Measurements from ENCODE around the gene BCL11B. TPM values are rescaled to one million over a fixed set of nuclear protein-coding genes. Genes with fewer than 3 reads are reported as not detected.

Gene BCL11B
- total RNA-seq, 1 donor from 2014 or later: 48.2 TPM

DNA sequence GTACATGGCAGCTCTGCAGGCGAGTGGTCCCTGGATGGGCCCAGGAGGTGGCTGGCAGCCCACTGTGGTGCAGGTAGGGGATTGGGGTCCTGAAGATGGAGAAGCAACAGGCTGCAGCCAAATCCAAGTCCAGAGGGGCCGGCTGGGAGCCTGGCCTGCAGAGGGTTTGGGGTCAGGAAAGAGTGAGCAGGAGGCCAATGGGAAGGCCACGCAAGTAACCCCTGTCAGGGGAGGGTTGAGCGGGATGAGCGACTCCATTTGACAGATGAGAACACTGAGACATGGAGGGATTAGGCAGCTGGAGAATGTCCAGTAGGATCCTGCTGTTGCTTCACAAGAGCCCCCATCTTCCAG is 136.0 kb downstream of the BCL11B start:
- H3K27me3 Mint-ChIP-seq: no peaks in the 10 kb centered on the region
- no peaks in the 10 kb centered on the region for H3K36me3 Mint-ChIP-seq (ENCODE audit: low read depth)
- H3K9me3 Mint-ChIP-seq: no peaks in the 10 kb centered on the region
- peaks cover 3% of the 10 kb centered on the region for H3K4me1 Mint-ChIP-seq
- no peak overlapping the region for H3K27ac Mint-ChIP-seq
- H3K4me3 Mint-ChIP-seq: no peak overlapping the region
- no peak for DNase-seq
- intact Hi-C loops (cut with micrococcal nuclease): no loop called here

DNA sequence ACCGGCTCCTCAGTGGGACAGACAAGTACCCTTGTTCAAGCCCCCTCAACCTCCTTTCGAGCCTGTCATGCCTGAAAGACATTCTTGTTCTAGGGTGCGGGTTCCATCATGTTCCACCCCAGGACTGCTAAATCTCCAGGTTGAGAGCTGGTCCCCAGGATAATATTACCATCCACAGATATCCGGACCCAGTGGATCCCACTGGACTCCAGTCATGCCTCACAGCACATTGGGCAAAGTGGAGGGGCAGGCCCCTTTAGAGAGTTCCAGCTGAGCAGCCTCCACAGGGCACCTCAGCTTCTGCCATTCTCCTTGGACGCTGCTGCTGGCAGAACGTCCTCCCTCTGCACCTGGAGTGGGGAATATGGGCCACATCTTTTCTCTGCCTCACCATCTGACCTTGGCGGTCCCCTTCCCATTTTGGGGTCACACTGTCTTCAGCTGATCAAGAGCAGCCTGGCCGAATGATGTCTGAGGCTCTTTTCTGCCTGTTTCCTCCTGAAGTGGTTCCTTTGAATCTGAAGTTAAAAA is 137.4 kb downstream of the BCL11B start:
- peaks cover 3% of the 10 kb centered on the region for H3K4me1 Mint-ChIP-seq
- no peaks in the 10 kb centered on the region for H3K36me3 Mint-ChIP-seq (ENCODE audit: low read depth)
- H3K9me3 Mint-ChIP-seq: no peaks in the 10 kb centered on the region
- no peak overlapping the region for H3K4me3 Mint-ChIP-seq
- no peak for DNase-seq
- no peaks in the 10 kb centered on the region for H3K27me3 Mint-ChIP-seq
- intact Hi-C loops (cut with micrococcal nuclease): no loop called here
- no peak overlapping the region for H3K27ac Mint-ChIP-seq

DNA sequence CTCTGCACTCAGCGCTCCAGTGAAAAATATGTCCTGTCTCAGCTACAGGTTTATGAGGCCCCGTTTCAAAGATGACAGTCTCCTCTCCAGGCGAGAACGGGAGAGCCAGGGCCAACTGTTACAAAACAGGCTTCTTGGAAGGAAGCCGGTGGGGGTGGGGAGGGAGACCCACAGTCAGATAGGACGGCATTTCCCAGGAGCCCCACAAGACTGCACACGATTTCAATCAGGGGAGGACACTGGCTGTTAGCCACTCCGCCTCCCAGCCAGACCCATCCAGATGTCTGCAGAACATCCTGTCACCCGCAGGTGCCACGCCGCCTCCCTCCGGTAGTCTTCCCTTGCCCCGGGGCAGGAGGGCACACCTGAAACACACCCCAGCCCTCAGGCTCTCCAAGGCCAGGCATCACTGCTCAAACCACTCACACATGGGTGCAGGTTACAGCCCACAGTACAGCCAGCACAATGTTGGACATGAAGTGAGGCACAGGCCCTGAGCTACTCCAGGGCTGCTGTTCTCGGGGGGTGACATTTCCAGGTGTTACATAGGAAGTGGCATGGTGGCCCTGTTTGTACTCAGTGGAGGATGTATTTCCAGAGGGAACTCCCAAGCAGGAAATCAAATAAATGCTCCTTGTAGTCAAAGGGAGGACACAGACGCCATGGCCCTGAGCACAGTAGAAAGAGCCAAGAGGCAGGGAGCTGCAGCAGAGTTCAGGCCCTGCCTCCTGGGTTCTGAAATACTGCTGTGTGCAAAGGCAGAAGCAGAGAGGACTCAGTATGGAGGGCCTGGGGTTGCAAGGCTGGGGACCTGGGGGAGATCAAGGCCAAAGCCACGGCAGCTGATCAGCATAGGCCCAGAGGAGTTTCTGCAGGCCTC is 138.1 kb downstream of the BCL11B start:
- DNase-seq: peak; percentile 41
- H3K27me3 Mint-ChIP-seq: no peaks in the 10 kb centered on the region
- H3K36me3 Mint-ChIP-seq (ENCODE audit: low read depth): no peaks in the 10 kb centered on the region
- no peaks in the 10 kb centered on the region for H3K9me3 Mint-ChIP-seq
- no peak overlapping the region for H3K27ac Mint-ChIP-seq
- H3K4me1 Mint-ChIP-seq: peaks cover 7% of the 10 kb centered on the region
- intact Hi-C loops (cut with micrococcal nuclease): no loop called here
- no peak overlapping the region for H3K4me3 Mint-ChIP-seq

DNA sequence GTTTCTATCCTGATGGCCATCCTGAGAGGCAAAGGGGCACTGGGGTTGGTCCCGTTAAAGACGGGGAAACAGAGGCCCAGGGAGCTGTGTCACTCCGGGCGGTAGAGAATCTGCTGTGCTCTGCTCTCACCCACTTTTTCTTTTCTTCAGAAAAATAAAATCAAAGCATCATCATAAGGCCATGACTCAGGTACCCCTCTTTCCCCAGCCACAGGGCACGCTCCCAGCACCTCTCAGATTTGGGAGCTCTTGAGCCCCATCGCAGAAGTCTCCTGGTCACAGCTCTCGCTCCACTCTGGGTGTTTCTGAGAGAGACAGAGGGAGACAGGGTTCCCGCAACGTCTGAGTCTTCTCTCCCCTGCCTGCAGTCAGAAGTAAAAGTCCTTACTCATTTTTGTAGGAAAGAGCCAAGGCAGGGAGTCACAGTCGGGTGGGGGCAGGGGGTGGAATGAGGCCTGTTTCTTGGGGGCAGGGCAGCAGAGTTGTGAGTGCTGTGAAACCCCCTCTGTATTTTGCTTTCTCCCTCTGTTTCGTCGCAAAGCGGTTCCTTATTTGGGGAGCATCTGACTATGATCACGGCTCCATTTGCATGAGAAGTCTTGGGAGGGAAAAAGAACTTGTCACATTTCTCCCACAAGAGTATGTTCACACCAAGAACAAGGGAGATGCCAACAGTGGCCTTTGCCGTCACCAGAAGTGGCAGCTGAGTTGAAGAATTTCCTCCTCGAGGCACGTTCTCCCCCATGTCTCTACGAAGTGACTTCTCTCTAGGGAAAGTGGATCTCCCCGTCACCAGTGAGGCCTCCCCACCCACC is 139.0 kb downstream of the BCL11B start:
- Mint-ChIP-seq H3K27me3 (no peaks in the 10 kb centered on the region), H3K4me1 (peaks cover 7% of the 10 kb centered on the region), H3K4me3 (no peak overlapping the region), H3K27ac (no peak overlapping the region), H3K36me3 (ENCODE audit: low read depth) (no peaks in the 10 kb centered on the region), H3K9me3 (no peaks in the 10 kb centered on the region)
- intact Hi-C loops (cut with micrococcal nuclease): no loop called here
- peak; percentile 46 for DNase-seq

DNA sequence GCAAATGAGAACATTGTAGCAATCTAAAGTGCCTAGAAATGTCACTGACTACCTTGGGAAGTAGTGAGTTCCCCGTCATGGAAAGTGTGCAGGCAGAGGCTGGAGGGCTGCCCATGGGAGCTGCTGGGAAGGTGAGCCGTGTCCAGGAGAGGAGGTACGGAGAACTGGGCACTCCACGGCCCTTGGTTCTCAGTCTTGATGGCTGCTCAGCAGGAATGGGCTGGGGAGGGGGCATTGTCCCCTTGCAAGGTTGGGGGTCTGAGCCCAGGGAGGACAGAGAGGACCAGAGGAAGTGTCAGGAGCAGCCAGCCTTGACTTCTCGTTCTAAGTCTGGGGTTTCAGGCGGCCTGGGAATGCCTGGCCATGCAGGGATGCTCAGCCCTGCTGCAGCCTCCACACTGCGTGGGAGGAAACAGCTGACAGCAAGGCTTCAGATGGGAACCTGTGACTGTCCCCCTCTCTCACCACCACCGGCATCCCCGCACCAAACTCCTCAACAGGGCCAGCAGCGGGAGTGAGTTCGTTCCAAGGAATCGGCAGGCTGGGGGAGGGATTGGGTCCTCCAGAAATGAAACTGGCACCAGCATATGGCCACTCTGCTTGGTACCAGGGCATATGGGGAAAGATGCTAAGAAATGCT is 140.2 kb downstream of the BCL11B start:
- intact Hi-C loops (cut with micrococcal nuclease): no loop called here

DNA sequence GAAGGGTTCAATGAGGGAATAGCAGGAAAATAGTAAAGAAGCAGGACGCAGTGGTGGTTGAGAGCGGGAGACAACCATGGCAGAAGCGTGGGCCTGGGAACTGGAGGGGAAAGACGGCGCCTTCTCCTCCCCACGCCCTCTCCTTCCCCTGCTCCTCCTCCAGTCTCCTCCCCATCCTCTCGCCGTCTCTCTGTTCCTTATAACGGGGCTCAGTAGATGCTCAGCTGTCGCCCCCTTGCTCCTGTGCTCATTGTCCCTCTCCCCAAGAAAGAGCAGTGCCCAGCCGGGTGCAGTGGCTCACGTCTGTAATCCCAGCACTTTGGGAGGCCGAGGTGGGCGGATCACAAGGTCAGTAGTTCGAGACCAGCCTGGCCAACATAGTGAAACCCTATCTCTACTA is 142.0 kb downstream of the BCL11B start:
- Mint-ChIP-seq H3K9me3 (no peaks in the 10 kb centered on the region), H3K4me1 (peaks cover 4% of the 10 kb centered on the region), H3K27me3 (no peaks in the 10 kb centered on the region), H3K4me3 (no peak overlapping the region), H3K36me3 (ENCODE audit: low read depth) (no peaks in the 10 kb centered on the region), H3K27ac (no peak overlapping the region)
- intact Hi-C loops (cut with micrococcal nuclease): no loop called here
- peak; percentile 26 for DNase-seq

More for the DNA sequence above, 140.2 kb downstream of the BCL11B start:
- Mint-ChIP-seq H3K27me3 (no peaks in the 10 kb centered on the region), H3K9me3 (no peaks in the 10 kb centered on the region), H3K4me1 (peaks cover 4% of the 10 kb centered on the region), H3K4me3 (no peak overlapping the region), H3K27ac (no peak overlapping the region), H3K36me3 (ENCODE audit: low read depth) (no peaks in the 10 kb centered on the region)
- peak; percentile 41 for DNase-seq

DNA sequence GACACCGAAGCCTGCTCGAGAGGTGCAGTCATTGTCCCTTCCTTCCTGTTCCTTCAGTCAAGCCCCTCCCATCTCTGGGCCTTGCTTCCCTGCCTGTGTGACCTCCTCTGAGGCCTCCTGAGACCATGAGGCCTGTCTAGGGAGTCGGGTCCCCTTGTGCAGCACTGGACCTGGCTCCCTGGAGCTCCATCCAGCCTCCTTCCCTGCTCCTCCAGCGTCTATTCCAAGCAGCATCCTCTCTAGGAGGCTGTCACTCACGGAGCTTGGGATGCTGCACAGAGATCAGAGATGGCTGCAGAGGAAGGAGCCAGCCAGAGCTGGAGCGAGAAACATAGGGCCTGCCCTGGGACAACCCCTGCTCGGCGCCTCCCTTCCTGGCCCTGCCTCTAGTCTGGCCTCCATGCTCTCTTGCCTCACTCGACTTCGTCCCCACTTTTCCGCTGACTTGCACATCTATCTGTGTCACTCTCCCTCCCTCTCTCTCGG is 142.7 kb downstream of the BCL11B start:
- intact Hi-C loops (cut with micrococcal nuclease): no loop called here
- no peak overlapping the region for H3K27ac Mint-ChIP-seq
- H3K27me3 Mint-ChIP-seq: no peaks in the 10 kb centered on the region
- peak; percentile 57 for DNase-seq
- H3K36me3 Mint-ChIP-seq (ENCODE audit: low read depth): no peaks in the 10 kb centered on the region
- no peak overlapping the region for H3K4me3 Mint-ChIP-seq
- no peaks in the 10 kb centered on the region for H3K9me3 Mint-ChIP-seq
- H3K4me1 Mint-ChIP-seq: peaks cover 4% of the 10 kb centered on the region

DNA sequence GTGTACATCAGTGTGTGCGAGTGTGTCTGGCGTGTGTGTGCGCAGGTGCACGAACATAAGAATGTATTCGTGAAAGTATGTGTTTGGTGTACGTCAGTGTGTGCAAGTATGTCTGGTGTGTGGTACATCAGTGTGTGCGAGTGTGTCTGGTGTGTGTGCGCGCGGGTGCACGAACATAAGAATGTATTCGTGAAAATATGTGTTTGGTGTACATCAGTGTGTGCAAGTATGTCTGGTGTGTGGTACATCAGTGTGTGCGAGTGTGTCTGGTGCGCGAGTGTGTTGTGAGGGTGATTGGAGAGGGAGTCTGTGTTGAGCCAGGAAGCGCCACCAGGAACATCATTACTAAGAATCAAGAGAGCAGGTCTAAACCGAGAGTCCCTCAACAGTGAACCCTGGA is 143.8 kb downstream of the BCL11B start:
- no peaks in the 10 kb centered on the region for H3K36me3 Mint-ChIP-seq (ENCODE audit: low read depth)
- no peaks in the 10 kb centered on the region for H3K27me3 Mint-ChIP-seq
- H3K4me1 Mint-ChIP-seq: peaks cover 4% of the 10 kb centered on the region
- intact Hi-C loops (cut with micrococcal nuclease): no loop called here
- H3K4me3 Mint-ChIP-seq: no peak overlapping the region
- no peak overlapping the region for H3K27ac Mint-ChIP-seq
- H3K9me3 Mint-ChIP-seq: no peaks in the 10 kb centered on the region
- DNase-seq: peak; percentile 45

DNA sequence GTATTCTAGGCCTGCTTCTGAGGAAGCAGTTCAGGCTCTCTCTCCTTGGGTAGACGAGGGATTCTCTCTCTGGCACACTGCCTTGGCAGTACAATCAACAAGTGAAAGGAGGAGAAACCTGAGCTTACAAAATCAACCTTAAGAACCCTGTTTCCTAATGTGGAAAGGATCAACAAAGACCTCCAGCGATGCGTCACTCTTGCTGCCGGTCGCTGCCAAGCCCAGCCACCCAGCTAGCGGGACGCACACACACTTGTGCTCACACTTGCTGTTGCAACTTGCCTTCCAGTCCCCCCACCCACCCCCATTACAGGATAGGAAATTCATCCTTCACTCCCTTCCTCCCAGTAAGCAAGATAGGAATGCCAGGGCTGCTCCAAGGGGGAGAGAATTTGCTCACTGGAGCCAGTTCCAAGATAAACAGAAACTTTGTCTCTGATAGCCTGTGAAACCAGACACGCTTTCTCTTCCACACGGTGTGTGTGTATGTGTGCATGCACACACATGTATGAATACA is 144.3 kb downstream of the BCL11B start:
- Mint-ChIP-seq H3K9me3 (no peaks in the 10 kb centered on the region), H3K27ac (no peak overlapping the region), H3K36me3 (ENCODE audit: low read depth) (no peaks in the 10 kb centered on the region), H3K4me3 (no peak overlapping the region), H3K4me1 (peaks cover 4% of the 10 kb centered on the region), H3K27me3 (no peaks in the 10 kb centered on the region)
- intact Hi-C loops (cut with micrococcal nuclease): no loop called here
- peak; percentile 43 for DNase-seq

DNA sequence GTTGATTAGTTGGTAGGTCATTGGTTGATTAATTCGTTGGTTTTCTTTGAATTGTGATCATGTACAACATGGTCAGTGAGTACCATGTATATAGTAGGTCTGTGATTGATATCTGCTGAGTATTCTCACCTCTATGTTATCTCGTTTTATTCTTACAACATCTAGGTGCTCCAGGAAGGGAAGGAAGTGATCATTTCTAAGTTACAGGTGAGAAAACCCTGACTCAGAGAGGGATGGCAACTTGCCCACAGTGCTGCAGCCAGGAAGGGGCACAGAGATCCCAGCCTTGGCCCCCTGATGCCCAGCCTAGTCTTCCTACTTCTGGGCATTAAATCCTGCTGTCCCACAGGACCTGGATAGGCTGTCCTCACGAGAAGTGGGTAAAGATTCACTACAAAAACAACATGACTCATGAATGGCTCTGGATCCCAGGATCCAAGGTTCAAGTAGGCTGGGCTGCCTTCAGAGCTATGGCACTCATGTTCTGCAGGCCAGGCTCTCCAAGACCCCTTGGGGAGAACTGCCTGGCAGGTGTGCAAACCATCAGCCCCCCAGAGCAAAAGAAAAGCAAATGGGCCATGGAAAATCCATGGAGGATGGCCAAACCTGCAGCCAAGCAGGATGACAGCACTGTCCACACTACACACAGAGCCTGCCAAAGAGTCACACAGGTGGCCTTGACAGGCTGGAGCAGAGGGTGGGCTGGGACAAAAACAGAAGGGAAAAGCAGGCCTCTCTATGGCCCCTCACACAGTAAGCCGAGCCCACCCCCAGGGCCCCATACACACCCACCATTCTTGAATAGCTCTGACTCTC is 146.2 kb downstream of the BCL11B start:
- intact Hi-C loops (cut with micrococcal nuclease): no loop called here
- peaks cover 4% of the 10 kb centered on the region for H3K4me1 Mint-ChIP-seq
- H3K36me3 Mint-ChIP-seq (ENCODE audit: low read depth): no peaks in the 10 kb centered on the region
- H3K27ac Mint-ChIP-seq: no peak overlapping the region
- H3K9me3 Mint-ChIP-seq: no peaks in the 10 kb centered on the region
- no peak for DNase-seq
- no peak overlapping the region for H3K4me3 Mint-ChIP-seq
- peaks cover 2% of the 10 kb centered on the region for H3K27me3 Mint-ChIP-seq

DNA sequence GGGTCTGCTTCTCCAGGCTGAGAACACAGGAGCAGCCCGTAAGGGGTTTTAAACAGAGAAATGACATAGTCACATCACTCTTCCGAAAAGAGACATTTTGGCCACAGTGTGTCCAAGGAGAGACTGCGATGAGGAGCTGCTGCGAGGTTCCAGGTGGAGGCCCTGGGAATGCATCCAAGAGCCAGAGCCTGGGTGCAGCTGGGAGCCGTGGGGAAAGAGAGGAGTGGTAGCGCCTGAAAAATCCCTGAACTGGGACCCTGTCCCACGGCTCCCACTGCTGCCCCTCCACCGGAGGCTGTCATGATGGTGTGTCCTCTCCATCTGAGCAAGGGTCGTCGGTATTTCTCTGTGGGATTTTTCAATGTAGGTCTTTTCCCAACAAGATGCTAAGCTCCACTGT is 146.9 kb downstream of the BCL11B start:
- H3K4me3 Mint-ChIP-seq: no peak overlapping the region
- no peak overlapping the region for H3K27ac Mint-ChIP-seq
- peaks cover 4% of the 10 kb centered on the region for H3K4me1 Mint-ChIP-seq
- H3K9me3 Mint-ChIP-seq: no peaks in the 10 kb centered on the region
- DNase-seq: no peak
- intact Hi-C loops (cut with micrococcal nuclease): no loop called here
- H3K27me3 Mint-ChIP-seq: peaks cover 2% of the 10 kb centered on the region
- H3K36me3 Mint-ChIP-seq (ENCODE audit: low read depth): no peaks in the 10 kb centered on the region

DNA sequence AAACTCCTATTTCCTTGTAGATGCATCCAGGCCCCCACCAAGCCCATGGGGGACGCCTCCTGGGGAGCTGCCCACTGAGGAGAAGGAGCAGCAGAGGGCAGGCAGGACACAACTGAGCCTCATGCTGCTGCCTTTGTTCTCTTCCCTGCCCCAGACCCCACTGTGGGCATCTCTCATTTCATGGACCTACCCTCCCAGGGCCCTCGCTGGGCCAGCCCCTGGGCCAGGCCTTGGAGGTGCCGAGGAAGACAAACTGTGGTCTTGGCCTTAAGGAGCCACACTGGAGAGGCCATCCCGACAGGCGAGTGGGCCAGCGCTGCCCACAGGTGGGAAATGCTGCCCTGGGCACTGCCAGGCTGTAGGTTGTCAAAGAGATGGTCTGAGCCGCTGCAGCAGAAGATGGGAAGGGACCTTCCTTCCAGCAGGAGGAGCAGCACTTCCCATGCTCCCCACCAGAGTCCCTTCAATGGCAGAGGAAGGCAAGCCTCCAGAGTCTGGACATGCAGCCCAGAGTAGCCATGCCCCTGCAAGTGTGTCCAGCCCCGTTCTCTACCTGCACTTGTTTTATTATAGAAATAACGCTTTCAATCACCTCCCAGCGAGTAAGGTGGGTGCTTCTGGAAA is 147.4 kb downstream of the BCL11B start:
- Mint-ChIP-seq H3K4me1 (peaks cover 4% of the 10 kb centered on the region), H3K9me3 (no peaks in the 10 kb centered on the region), H3K4me3 (no peak overlapping the region), H3K27me3 (peaks cover 2% of the 10 kb centered on the region), H3K27ac (no peak overlapping the region), H3K36me3 (ENCODE audit: low read depth) (no peaks in the 10 kb centered on the region)
- intact Hi-C loops (cut with micrococcal nuclease): no loop called here
- no peak for DNase-seq

Data from activated CD4-positive, alpha-beta T cell treated with anti-CD3 and anti-CD28 coated beads, Interleukin-2, amount 10 ng/mL, durations not matched to agents 24 days and 14 days (primary cell).